CD14-positive monocyte (primary cell): ENCODE measurements around the gene CCBE1. TPM values are rescaled to one million over a fixed set of nuclear protein-coding genes. Genes with fewer than 3 reads are reported as not detected.

Experiments
- DNase-seq, 3 donors: peaks; one replicate each; pipeline ENCODE4 v3.0.0-alpha.2; 2011 to 2022
- H2AFZ ChIP-seq: 2 replicates; pipeline ENCODE4 v1.6.0; 2012; ENCODE audit warnings: mild to moderate bottlenecking, low read depth, low read length, inconsistent platforms; ENCODE audit not compliant: insufficient read depth, poor library complexity, severe bottlenecking
- H3K27ac ChIP-seq, 2 donors: 1 replicate in 1 of 2; 2 replicates in 1 of 2; pipeline ENCODE4 v1.5.1; 2012 to 2013; ENCODE audit warnings: low read length in 2 of 2, control low read depth in 1 of 2, inconsistent platforms in 1 of 2, low read depth in 1 of 2, mild to moderate bottlenecking in 1 of 2
- H3K27me3 ChIP-seq, 2 donors: one replicate each; pipeline versions ENCODE4 v1.6.0 to v1.6.1; 2011 to 2013; ENCODE audit warnings: low read length in 2 of 2; ENCODE audit not compliant: control insufficient read depth in 2 of 2, insufficient read depth in 2 of 2
- H3K36me3 ChIP-seq, 2 donors: replicated peaks in 1 of 2; 1 replicate in 1 of 2; 2 replicates in 1 of 2; pipeline versions ENCODE4 v1.5.1 to v1.6.1; 2012 to 2013; ENCODE audit warnings: low read length in 2 of 2, control low read depth in 1 of 2, inconsistent platforms in 1 of 2, mild to moderate bottlenecking in 1 of 2; ENCODE audit not compliant: insufficient read depth in 2 of 2, control insufficient read depth in 1 of 2
- H3K4me1 ChIP-seq, 2 donors: 1 replicate in 1 of 2; 2 replicates in 1 of 2; pipeline versions ENCODE4 v1.5.1 to v1.6.1; 2012 to 2013; ENCODE audit warnings: low read length in 2 of 2, control low read depth in 1 of 2, inconsistent platforms in 1 of 2, mild to moderate bottlenecking in 1 of 2, moderate library complexity in 1 of 2; ENCODE audit not compliant: insufficient read depth in 2 of 2, control insufficient read depth in 1 of 2
- H3K4me2 ChIP-seq: replicated peaks from 2 replicates; pipeline ENCODE3; 2012; ENCODE audit warnings: low read length, moderate library complexity, mild to moderate bottlenecking; ENCODE audit not compliant: poor library complexity, severe bottlenecking; ENCODE audit errors: extremely low read depth
- H3K4me3 ChIP-seq, 3 experiments: fragments of 200-600 bp in 1 of 3; sonication (generic) in 1 of 3; replicated peaks in 1 of 3; 1 replicate in 2 of 3; 2 replicates in 1 of 3; pipeline ENCODE4 v1.5.1; 2011 to 2013; ENCODE audit warnings: low read length in 3 of 3, mild to moderate bottlenecking in 3 of 3, control low read depth in 2 of 3, low read depth in 2 of 3, inconsistent platforms in 1 of 3, moderate library complexity in 1 of 3
- H3K79me2 ChIP-seq: 2 replicates; pipeline ENCODE4 v1.6.0; 2012; ENCODE audit warnings: mild to moderate bottlenecking, control low read depth, inconsistent platforms, low read length, moderate library complexity; ENCODE audit not compliant: insufficient read depth
- H3K9ac ChIP-seq: 2 replicates; pipeline ENCODE4 v1.6.0; 2017; ENCODE audit warnings: low read length, mild to moderate bottlenecking; ENCODE audit not compliant: insufficient read depth, poor library complexity, severe bottlenecking
- H3K9me3 ChIP-seq, 2 donors: replicated peaks in 1 of 2; 1 replicate in 1 of 2; 2 replicates in 1 of 2; pipeline versions ENCODE4 v1.5.1 to v1.6.1; 2012 to 2013; ENCODE audit warnings: low read length in 2 of 2, control low read depth in 1 of 2; ENCODE audit not compliant: control insufficient read depth in 1 of 2, insufficient read depth in 1 of 2
- H4K20me1 ChIP-seq: 2 replicates; pipeline ENCODE4 v1.6.0; 2012; ENCODE audit warnings: mild to moderate bottlenecking, low read length, control low read depth, moderate library complexity; ENCODE audit not compliant: insufficient read depth
- H3K27ac Mint-ChIP-seq, 7 donors: one replicate each; pipeline ENCODE4 v1.8.0; 2020; ENCODE audit warnings: mild to moderate bottlenecking in 7 of 7, mixed read lengths in 7 of 7, moderate library complexity in 6 of 7, inconsistent platforms in 2 of 7
- H3K27me3 Mint-ChIP-seq, 3 donors: one replicate each; pipeline ENCODE4 v1.8.0; 2021 to 2022; ENCODE audit warnings: low read depth in 3 of 3, mild to moderate bottlenecking in 3 of 3, mixed read lengths in 3 of 3, moderate library complexity in 3 of 3, inconsistent platforms in 1 of 3
- H3K36me3 Mint-ChIP-seq, 2 donors: one replicate each; pipeline ENCODE4 v1.8.0; 2020; ENCODE audit warnings: mixed read lengths in 2 of 2, inconsistent platforms in 1 of 2, mild to moderate bottlenecking in 1 of 2
- H3K4me1 Mint-ChIP-seq: one replicate; pipeline ENCODE4 v1.8.0; 2020; ENCODE audit warnings: mild to moderate bottlenecking, mixed read lengths
- H3K4me3 Mint-ChIP-seq, 2 donors: one replicate each; pipeline ENCODE4 v1.8.0; 2020; ENCODE audit warnings: mild to moderate bottlenecking in 2 of 2, mixed read lengths in 2 of 2, moderate library complexity in 1 of 2
- H3K9me3 Mint-ChIP-seq, 7 donors: one replicate each; pipeline ENCODE4 v1.8.0; 2020 to 2022; ENCODE audit warnings: mixed read lengths in 7 of 7, mild to moderate bottlenecking in 6 of 7, moderate library complexity in 6 of 7, inconsistent platforms in 2 of 7
- WGBS: methylation state at CpG from one replicate; pipeline ENCODE4 v1.1.5; 2013; ENCODE audit warnings: missing lambda C conversion rate; ENCODE audit not compliant: insufficient coverage; 5-methylcytosine and 5-hydroxymethylcytosine counted together
- intact Hi-C, 2 donors: fragments of 100-400 bp; cut with micrococcal nuclease; formaldehyde crosslinking; loops; one replicate each; pipeline versions ENCODE4 v1.15.0 to v1.15.1; 2023
- polyA plus RNA-seq, 3 donors: library from polyadenylated mRNA; depleted of rRNA in 1 of 3; unstranded in 2 of 3; stranded (reverse) in 1 of 3; fragments of 300-500 nt in 2 of 3; fragments of >200 nt in 1 of 3; fragmentation: Illumina TruSeq in 2 of 3; gene quantifications; 1 replicate in 2 of 3; 2 replicates in 1 of 3; pipeline ENCODE4 v1.2.3, GENCODE V29; 2012 to 2021
- TF ChIP-seq, protein P1 (sequence below): fragments of 200-600 bp; IDR thresholded peaks from one replicate; pipeline ENCODE4 v1.8.0; 2022; ENCODE audit warnings: antibody characterized with exemption, mild to moderate bottlenecking

CCBE1 gene
- polyA plus RNA-seq, 3 donors: not detected

DNA sequence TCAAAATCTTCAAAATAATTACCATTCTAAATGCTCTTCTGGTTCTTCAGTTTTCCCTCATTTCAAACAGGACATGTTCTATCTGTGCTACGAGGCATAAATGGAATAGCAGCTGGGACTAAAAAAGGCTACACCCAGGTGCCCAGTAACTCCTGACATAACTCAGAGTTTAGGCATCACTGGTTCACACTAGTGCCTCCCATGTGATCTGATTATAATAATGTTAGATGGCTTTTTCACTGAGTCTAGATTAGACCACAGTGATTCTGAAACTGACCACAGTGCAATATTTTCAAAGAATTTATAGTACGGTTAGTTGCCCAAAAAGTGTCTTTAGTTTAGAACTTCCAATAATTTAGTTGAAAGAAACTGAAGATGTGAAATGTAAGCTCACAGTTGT is 123.3 kb downstream of the CCBE1 start:
- H3K9me3 Mint-ChIP-seq: no peaks in the 10 kb centered on the region
- H4K20me1 ChIP-seq: no peaks in the 10 kb centered on the region
- no peaks in the 10 kb centered on the region for H3K27me3 ChIP-seq
- no peaks in the 10 kb centered on the region for H3K36me3 ChIP-seq
- WGBS: no CpG with 5 or more reads among the region's 2 CpGs
- H3K27ac ChIP-seq: no peak overlapping the region
- H3K4me3 ChIP-seq: no peak overlapping the region
- intact Hi-C loops: no loop called here
- H3K4me1 Mint-ChIP-seq: no peaks in the 10 kb centered on the region
- TF ChIP-seq, protein P1, sequence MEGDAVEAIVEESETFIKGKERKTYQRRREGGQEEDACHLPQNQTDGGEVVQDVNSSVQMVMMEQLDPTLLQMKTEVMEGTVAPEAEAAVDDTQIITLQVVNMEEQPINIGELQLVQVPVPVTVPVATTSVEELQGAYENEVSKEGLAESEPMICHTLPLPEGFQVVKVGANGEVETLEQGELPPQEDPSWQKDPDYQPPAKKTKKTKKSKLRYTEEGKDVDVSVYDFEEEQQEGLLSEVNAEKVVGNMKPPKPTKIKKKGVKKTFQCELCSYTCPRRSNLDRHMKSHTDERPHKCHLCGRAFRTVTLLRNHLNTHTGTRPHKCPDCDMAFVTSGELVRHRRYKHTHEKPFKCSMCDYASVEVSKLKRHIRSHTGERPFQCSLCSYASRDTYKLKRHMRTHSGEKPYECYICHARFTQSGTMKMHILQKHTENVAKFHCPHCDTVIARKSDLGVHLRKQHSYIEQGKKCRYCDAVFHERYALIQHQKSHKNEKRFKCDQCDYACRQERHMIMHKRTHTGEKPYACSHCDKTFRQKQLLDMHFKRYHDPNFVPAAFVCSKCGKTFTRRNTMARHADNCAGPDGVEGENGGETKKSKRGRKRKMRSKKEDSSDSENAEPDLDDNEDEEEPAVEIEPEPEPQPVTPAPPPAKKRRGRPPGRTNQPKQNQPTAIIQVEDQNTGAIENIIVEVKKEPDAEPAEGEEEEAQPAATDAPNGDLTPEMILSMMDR: no peak
- no peaks in the 10 kb centered on the region for H3K4me1 ChIP-seq
- no peak overlapping the region for H3K27ac Mint-ChIP-seq
- H3K4me2 ChIP-seq: no peak overlapping the region
- no peak for DNase-seq
- H3K27me3 Mint-ChIP-seq: peaks cover 0 to 2% (median 0%) of the 10 kb centered on the region in 3 donors
- no peaks in the 10 kb centered on the region for H3K36me3 Mint-ChIP-seq
- H3K9ac ChIP-seq: no peak overlapping the region
- no peaks in the 10 kb centered on the region for H3K9me3 ChIP-seq
- H2AFZ ChIP-seq: no peak overlapping the region
- no peak overlapping the region for H3K4me3 Mint-ChIP-seq
- H3K79me2 ChIP-seq: no peaks in the 10 kb centered on the region

DNA sequence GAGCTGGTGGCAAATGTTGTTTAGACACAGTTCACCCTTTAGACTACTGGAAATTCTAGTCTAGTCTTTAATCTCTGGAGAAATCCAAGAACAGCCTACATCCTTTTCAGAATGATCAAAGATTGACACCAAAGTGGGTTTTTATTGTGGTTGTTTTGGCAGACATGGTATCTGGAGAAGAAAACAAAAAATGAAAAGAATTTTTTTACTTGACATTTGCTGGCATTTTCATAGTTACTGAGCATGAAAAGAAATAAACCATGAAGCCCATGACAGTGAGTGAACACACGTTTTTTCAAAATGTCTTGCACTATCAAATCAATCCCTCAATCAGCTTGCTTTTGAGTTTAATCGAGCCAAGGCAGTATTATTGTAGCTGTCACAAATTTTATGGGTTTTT is 125.3 kb downstream of the CCBE1 start:
- Histone ChIP-seq H3K4me2 (no peak overlapping the region), H3K9me3 (no peaks in the 10 kb centered on the region), H4K20me1 (no peaks in the 10 kb centered on the region), H3K4me1 (no peaks in the 10 kb centered on the region), H3K9ac (no peak overlapping the region), H3K79me2 (no peaks in the 10 kb centered on the region), H3K27ac (no peak overlapping the region), H3K27me3 (no peaks in the 10 kb centered on the region), H2AFZ (no peak overlapping the region), H3K36me3 (no peaks in the 10 kb centered on the region), H3K4me3 (no peak overlapping the region)
- TF ChIP-seq, protein P1: no peak
- DNase-seq: no peak
- Mint-ChIP-seq H3K4me1 (no peaks in the 10 kb centered on the region), H3K4me3 (no peak overlapping the region), H3K9me3 (no peaks in the 10 kb centered on the region), H3K27me3 (no peaks in the 10 kb centered on the region), H3K36me3 (no peaks in the 10 kb centered on the region), H3K27ac (no peak overlapping the region)
- intact Hi-C loops: no loop called here
- WGBS: no CpG with 5 or more reads among the region's 2 CpGs
